HG03442 (cell line): ENCODE data around the gene WDFY3.

Source experiments
- ATAC-seq: cut with Tn5 transposase; IDR thresholded peaks from one replicate; pipeline ENCODE4 v1.9.1; 2021; ENCODE audit warnings: mild to moderate bottlenecking, moderate library complexity; ENCODE audit not compliant: unreplicated experiment

WDFY3 gene

GRCh38 chr4:84804136-84804535, 162.4 kb downstream of the WDFY3 start:
- ATAC-seq = no peak

DNA sequence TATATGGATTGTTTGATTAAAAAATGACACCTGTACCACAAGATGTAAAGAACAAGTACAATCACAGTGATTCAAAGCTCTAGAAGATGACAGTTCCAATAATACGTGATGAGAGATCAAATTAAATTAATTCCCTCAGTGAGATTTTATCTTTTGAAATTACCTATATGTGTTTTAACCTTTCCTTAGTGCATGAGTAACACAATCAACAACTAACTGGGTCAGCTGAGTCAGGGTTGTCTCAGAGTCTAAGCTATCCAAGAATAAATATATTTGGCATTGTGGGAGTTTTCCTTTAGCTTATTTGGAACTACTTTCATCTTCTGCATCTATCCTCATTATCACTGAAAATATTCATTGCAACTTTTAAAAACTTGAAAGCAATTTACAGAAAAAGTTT, 162.8 kb downstream of the WDFY3 start:
- no peak for ATAC-seq

DNA sequence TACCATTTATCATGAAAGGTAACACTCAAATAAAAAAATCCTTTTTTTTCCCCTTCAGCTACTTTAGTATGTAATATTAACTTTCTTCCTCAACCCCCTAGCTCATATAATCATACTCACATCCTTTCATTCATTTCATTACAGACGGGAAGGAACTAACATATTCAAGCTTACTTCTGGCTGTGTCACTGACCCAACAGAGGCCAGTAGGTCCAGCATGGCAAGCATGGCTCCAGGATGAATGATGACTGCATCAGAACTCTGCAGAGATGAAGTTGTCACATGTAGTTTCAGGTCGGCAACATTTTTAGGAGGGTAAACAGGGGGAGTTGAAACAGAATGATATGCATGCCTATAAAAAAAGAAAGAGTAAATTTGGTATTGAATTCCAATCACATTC, 163.4 kb downstream of the WDFY3 start:
- ATAC-seq = no peak

DNA sequence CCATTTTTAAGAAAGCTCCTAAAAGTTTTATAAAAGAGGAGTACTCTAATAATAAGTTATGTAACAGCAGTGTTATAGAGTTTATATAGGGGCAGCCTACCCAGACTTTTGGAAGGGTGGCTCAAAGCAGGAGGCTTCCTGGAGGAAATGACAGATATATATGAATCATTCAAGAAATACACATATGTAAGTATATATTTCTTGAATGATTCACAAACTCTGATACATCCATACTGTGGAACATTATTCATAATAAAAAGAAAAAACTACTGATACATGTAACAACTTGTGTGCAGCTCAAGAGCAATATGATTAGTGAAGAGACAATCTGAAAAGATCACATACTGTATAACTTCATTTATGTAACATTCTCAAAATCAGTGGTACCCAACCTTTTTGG, 166.2 kb downstream of the WDFY3 start:
- no peak for ATAC-seq

- no peak for ATAC-seq
Observed at GRCh38 chr4:84799318-84799717, 167.2 kb downstream of the WDFY3 start.

DNA sequence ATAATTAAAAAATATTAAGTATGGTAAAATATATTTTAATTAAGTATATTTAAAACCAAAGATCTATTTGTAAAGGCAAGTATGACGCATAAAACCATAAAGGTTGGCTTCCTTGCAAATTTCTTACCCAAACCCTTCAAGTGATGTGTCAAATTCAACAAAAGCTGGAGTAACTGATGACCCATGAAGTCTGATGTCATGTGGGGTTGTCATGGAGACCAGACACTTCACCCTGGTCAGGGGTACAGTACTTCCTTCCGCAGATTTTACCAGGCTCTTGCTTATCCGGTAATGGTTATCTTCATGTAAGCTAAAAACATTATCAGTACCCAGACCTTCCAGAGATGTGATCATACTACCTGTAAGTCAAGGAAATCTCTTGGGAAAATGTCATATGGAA, 170.1 kb downstream of the WDFY3 start:
- no peak for ATAC-seq

DNA sequence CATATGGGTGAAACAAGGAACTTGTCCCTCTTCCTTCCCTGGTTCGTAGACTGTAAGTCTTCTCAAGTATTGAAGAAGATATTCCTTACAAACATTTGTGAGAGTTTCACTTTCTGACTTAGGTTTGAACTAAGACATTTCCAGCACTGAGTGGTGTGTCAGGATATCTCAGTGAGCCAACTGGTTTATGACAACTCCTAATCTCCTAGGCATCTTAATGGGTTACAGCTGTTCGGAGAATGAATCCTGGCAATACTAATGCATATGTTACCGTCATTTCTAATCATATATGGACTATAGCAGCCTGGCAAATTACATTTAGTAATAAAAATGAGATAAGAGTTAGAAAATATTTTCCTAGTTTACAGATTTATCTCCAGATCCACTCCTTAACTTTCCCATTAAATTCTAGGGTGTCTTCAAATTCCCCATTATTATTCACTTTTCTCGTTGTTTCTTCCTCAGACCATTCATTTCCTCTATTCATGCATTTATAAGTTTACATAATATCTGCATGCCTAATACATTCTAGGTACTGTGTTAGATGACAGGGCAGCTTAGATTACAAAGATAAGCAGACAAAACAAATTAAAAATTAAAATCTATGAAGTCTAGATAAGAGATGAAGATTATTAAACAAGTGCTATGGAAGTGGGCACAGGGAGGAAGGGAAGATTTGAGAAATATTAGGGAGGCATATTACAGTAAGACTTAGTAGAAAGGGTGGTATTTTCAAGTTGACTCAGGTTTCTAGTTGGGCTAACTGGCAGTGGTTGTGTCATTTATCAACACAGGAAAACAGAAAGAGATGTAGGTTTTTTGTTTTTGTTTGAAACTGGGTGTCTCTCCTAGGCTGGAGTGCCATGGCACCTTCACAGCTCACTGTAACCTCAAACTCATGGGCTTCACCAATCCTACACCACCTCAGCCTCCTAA, 173.9 kb downstream of the WDFY3 start:
- no peak for ATAC-seq

DNA sequence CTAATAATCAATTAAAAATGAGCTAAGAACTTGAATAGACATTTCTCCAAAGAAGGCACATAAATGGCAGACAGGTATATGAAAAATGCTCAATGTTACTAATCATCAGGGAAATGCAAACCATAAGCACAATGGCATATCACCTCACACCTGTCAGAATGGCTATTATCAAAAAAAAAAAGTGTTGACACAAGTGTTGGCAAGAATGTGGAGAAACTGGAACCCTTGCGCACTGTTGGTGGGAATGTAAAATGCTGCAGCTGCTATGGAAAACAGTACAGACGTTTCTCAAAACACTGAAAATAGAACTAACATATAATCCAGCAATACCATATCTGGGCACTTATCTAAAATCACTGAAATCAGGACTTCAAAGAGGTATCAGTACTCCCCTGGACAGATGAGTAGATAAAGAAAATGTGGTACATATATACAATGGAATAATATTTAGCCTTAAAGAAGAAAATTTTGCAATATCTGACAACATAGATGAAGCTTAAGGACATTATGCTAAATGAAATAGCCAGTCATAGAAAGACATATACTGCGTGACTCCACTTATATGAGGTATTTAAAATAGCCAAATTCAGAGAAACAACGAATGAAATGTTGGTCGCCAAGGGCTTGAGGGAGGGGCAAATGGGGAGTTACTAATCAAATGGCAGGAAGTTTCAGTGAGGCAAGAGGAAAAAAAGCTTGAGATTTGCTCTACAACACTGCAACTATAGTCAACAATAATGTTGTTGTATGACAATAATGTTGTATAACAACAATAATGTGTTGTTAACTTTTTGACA, 175.5 kb downstream of the WDFY3 start:
- ATAC-seq = no peak

DNA sequence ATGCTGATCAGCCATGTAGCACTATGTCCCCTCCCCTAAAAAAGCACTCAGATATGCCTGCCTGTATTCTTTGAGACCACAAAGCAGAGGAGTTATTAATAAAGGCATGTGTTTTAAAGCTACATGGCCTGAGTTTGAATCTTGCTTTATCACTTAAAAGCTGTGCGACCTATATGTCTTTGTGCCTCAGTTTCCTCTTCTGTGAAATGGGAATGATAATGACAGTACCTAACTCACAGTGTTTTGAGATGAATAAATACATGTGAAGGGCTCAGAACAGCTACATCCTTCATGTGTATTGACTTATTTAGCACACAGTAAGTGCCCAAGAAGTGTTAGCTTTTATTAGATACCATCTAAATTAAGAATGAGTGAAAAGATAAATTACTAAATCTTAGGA, 180.0 kb downstream of the WDFY3 start:
- ATAC-seq = no peak

- ATAC-seq = no peak
Observed at GRCh38 chr4:84782517-84782916, 184.0 kb downstream of the WDFY3 start.

GRCh38 chr4:84780719-84781118, 185.8 kb downstream of the WDFY3 start:
- ATAC-seq = no peak

DNA sequence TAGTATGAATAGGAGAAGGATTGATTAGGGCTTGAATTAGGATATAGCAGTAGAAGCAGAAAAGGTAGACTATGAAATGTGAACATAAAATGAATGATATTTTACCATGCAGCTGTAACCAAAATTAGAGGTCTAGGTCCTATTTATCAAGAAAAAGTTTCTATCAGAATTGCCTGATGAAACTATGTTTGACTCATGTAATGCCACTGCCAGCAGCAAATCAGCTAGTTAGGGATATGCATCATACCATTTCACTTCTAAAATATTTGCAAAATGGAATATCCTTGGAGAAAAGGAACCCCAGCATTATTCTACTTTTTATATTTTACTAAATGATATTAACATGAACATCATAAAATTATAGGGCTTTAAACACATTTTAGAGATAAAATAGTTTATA, 188.4 kb downstream of the WDFY3 start:
- no peak for ATAC-seq

- no peak for ATAC-seq
Observed at GRCh38 chr4:84767168-84767567, 199.3 kb downstream of the WDFY3 start.

DNA sequence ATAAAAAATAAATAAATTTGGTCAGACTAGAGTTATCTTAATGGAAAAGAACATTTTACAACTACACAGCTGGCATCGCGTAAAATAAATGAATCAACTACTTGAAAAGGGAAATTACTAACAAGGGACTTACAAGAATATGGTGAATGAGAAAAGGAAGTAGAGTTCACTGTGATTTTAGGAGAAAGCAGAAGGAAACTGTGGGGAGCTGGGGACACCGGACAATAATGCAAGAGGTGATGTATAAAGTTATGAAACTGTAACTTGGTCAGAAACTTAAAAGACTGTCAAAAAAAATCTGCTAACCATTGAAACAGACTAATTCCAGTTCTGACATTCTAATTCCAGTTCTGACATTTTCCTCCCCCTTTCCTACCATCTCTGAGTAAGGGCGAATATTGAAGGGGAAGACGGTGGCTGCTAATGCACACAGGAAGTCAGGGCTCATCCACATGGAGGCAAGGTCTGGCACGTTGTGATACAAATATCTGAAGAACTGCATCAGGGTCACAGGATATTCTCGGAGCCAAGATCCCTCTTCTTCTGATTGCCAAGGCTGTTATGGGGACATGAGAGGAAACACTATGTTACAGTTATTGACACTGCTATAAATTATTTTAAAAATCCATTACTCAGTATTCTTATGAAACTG, 213.0 kb downstream of the WDFY3 start:
- no peak for ATAC-seq

DNA sequence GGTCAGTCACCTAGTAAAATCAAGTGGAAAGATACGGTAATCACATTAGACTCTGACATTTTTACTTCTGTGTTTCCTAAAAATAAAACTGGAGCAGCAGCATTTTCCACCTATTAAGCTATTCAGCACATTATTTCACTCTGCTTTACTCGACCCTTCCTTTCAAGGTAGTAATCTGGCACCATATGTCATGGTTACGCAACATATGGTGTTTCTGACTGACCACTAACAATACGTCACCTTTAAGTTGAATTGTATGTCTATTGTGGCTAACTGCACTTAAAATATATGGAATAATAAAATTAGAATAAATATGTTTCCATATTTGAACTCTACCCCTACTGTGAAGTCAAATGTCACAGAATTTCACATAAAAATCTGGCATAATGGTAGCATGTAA, 214.8 kb downstream of the WDFY3 start:
- ATAC-seq = no peak

DNA sequence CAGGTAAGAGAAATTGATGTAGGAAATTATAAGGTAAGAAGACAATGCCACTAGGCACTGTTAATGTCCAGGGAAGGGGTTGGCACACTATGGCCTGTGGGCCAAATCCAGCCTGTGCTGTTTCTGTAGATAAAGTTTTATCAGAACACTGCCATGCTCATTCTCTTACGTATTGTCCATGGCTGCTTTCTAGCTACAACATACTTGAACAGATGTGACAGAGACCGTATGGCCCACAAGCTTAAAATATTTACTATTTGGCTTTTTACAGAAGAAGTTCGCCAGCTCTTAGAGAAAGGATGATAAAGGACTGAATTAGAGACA, 215.6 kb downstream of the WDFY3 start:
- no peak for ATAC-seq

DNA sequence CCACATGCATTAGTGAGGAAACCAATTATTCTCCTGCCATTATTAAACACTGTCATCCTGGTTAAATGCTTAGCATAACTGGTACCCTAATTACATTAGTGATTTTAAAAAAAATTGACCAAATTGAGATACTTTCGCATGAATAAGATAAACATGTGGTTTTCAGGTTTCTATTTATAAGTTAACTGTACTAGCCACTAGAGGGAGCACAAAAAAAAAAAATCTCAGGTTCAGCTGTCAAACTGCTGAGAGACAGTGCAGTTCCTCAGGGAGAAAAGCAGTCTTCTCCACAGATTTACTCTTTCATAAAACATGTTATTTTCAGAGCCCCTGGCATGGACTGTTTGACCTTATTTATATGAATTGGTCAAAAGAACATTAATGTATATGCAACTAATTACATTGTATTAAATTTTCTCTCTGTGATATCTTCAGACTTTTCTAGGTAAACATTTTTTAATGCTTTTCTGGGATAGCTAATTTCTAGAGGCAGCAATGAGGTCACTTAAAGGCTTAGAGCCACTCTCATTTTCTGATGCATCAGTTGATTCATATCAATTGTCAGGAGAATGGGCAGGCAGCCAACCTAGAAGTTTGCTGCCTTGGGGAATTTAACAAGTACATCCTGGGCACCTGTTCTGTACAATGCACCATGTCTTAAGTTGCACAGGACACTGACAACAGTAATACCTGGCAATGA, 216.1 kb downstream of the WDFY3 start:
- ATAC-seq = no peak

GRCh38 chr4:84740057-84740456, 226.4 kb downstream of the WDFY3 start:
- no peak for ATAC-seq

DNA sequence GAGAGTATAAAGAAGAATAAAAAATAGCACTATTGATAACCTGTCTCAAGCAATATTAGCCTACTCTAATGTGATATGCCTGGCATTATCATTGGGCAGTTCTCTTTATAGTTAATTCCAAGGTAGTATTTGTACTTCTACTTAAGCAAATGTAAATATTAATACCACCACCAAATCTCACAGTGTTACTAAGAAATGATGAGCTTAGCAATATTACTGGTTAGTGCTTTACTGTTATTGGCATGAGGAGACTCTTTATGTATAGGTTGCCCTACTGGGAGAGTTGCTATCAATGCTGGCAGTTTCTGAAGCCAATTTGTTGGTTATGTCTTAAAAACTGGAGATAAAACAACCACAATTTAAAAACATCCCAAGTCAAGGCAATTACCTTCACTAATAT, 227.9 kb downstream of the WDFY3 start:
- ATAC-seq = no peak

GRCh38 chr4:84737656-84738055, 228.8 kb downstream of the WDFY3 start:
- ATAC-seq = no peak

DNA sequence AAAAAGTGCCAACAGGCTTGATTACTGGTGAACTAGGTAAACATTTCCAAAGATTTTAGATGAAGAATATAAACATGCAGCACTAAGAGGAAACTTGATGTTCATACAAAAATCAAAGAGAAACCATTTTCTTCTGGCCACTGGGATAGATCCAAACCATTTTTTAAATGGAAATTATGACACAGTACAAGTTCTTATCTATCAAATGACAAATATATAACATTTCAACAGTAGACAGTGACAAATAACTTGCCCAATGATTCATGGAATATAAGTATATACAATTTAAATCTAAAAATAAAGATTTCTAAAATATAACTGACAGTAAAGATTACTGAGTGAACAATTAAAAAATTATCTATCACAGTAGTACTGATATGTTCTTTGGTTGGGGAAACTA, 232.5 kb downstream of the WDFY3 start:
- no peak for ATAC-seq
